H1 (cell line): ENCODE measurements around the gene NFATC1.

Source experiments
- KDM1A ChIP-seq: fragments of 200-600, 300-600 bp; sonication (generic); IDR thresholded peaks from 2 replicates; pipeline ENCODE4 v1.7.1; 2016; ENCODE audit warnings: mild to moderate bottlenecking, low read length, borderline replicate concordance
- POLR2A ChIP-seq, 2 experiments: IDR thresholded peaks; 1 replicate in 1 of 2; 2 replicates in 1 of 2; pipeline ENCODE4 v1.6.1; 2011; ENCODE audit warnings: low read depth in 2 of 2, low read length in 2 of 2, mild to moderate bottlenecking in 2 of 2; ENCODE audit errors: control extremely low read depth in 1 of 2
- RAD21 ChIP-seq, 2 experiments: IDR thresholded peaks in 1 of 2; conservative IDR thresholded peaks in 1 of 2; 2 replicates each; pipeline ENCODE4 v1.6.1; 2011; ENCODE audit warnings: low read depth in 2 of 2, low read length in 2 of 2, improper control_type of control experiment in 1 of 2, inconsistent platforms in 1 of 2, mild to moderate bottlenecking in 1 of 2, moderate library complexity in 1 of 2
- RBBP5 ChIP-seq: IDR thresholded peaks from 2 replicates; pipeline ENCODE4 v1.7.1; 2012; ENCODE audit warnings: low read depth, mild to moderate bottlenecking, inconsistent platforms, low read length, moderate library complexity, borderline replicate concordance
- SP1 ChIP-seq: IDR thresholded peaks from 2 replicates; pipeline ENCODE4 v1.6.1; 2011; ENCODE audit warnings: low read depth, low read length
- SP2 ChIP-seq: IDR thresholded peaks from 2 replicates; pipeline ENCODE4 v1.6.1; 2012; ENCODE audit warnings: mild to moderate bottlenecking, low read length, inconsistent platforms
- TF ChIP-seq, protein P1 (sequence below), 3 experiments: IDR thresholded peaks; 1 replicate in 2 of 3; 2 replicates in 1 of 3; pipeline versions ENCODE4 v1.5.1 to v1.6.1; 2011; ENCODE audit warnings: low read length in 3 of 3, mild to moderate bottlenecking in 3 of 3, inconsistent platforms in 2 of 3, low read depth in 1 of 3, moderate library complexity in 1 of 3; ENCODE audit not compliant: insufficient read depth in 1 of 3; ENCODE audit errors: control extremely low read depth in 1 of 3

DNA sequence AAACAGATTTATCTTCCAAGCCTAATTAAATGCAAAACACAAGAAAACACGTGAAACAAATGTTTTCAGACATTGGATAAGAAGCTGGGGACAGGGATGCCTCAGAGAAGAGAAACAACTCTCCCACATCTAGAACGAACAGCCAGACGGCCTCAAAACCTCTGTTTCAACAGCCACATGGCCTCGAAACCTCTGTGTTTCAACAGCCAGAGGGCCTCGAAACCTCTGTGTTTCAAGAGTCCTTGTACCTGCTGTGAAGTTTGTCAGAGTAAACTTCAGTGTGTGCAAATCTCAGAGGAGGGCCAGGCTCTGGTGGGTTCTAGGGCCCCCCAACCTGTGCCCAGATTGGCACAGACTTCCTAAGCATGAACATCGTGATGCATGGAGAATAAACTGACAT lies 43.3 kb upstream of the NFATC1 start:
- TF ChIP-seq, protein P1, sequence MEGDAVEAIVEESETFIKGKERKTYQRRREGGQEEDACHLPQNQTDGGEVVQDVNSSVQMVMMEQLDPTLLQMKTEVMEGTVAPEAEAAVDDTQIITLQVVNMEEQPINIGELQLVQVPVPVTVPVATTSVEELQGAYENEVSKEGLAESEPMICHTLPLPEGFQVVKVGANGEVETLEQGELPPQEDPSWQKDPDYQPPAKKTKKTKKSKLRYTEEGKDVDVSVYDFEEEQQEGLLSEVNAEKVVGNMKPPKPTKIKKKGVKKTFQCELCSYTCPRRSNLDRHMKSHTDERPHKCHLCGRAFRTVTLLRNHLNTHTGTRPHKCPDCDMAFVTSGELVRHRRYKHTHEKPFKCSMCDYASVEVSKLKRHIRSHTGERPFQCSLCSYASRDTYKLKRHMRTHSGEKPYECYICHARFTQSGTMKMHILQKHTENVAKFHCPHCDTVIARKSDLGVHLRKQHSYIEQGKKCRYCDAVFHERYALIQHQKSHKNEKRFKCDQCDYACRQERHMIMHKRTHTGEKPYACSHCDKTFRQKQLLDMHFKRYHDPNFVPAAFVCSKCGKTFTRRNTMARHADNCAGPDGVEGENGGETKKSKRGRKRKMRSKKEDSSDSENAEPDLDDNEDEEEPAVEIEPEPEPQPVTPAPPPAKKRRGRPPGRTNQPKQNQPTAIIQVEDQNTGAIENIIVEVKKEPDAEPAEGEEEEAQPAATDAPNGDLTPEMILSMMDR (IDR thresholded peaks at IDR 0.05; ENCODE audit: control extremely low read depth in 1 of 3, insufficient read depth in 1 of 3, low read depth in 1 of 3, low read length in 3 of 3): no peak
- TF ChIP-seq RAD21 (IDR thresholded peaks at IDR 0.05 in 1 of 2, conservative IDR thresholded peaks at IDR 0.05 in 1 of 2; ENCODE audit: low read depth in 2 of 2, low read length in 2 of 2): no peak
- no peak for TF ChIP-seq SP2
- TF ChIP-seq POLR2A (IDR thresholded peaks at IDR 0.05; ENCODE audit: control extremely low read depth in 1 of 2, low read depth in 2 of 2, low read length in 2 of 2): no peak
- no peak for TF ChIP-seq KDM1A
- no peak for TF ChIP-seq RBBP5
- no peak for TF ChIP-seq SP1
